NCI-H345 (cell line): ENCODE data around the gene NRG4.
"Not testable (repeated sequence)": the region's sequence is repeated elsewhere in the genome, so short reads cannot be mapped to it uniquely, and the experiment has no call there.

Source experiments
- DNase-seq: peaks from one replicate; lab custom pipeline; 2025; lab: John Stamatoyannopoulos, UW

The NRG4 gene, protein sequence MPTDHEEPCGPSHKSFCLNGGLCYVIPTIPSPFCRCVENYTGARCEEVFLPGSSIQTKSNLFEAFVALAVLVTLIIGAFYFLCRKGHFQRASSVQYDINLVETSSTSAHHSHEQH

DNA sequence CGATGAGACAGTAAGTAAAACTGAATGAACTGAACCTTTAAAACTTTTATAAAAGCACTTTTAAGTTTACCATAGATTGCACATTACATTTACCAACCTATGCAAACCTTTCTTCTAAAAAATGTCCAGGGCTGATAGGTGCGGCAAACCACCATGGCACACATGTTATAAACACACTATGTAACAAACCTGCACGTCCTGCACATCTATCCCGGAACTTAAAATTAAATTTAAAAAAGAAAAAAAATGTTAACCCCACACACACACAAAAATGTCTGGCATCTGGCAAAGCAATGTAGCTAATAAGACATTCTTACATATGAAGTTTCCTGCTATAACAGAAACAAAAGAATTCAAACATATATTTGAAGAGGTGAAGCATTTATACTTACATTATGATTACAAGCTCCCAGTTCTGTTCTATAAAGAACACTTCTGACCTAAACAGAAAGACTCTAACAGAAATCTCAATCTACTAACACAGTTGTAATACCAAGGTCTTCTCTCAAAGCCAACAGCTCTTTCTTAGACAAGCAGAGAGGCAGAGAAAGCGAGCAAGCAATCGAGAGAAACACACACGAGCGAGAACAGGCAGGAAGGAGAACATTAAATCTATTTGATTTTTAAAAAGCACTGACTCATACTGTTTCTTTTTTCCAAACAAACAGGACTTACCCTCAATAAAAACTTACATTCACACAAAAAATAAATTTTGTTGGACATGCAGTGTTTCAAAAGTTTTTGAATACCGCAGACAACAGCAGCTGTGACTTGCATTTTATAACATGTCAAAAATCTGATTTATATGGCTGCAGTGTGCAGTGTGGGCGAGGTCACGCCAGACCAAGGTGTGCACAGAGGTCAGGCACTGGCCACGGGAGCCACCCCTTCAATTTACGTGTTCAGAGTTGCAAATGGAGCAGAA is at the start of gene NRG4:
Gene NRG4 (minus strand): TSS at position 798 of the 925 bp plus-strand sequence. CDS start 1,194 bp downstream, outside the sequence.
- DNase-seq: no peak

GRCh38 chr15:76061700-76062099 is 49.5 kb upstream of the NRG4 start:
- no peak for DNase-seq

GRCh38 chr15:76060118-76060989 is 48.1 kb upstream of the NRG4 start:
- DNase-seq: no peak

DNA sequence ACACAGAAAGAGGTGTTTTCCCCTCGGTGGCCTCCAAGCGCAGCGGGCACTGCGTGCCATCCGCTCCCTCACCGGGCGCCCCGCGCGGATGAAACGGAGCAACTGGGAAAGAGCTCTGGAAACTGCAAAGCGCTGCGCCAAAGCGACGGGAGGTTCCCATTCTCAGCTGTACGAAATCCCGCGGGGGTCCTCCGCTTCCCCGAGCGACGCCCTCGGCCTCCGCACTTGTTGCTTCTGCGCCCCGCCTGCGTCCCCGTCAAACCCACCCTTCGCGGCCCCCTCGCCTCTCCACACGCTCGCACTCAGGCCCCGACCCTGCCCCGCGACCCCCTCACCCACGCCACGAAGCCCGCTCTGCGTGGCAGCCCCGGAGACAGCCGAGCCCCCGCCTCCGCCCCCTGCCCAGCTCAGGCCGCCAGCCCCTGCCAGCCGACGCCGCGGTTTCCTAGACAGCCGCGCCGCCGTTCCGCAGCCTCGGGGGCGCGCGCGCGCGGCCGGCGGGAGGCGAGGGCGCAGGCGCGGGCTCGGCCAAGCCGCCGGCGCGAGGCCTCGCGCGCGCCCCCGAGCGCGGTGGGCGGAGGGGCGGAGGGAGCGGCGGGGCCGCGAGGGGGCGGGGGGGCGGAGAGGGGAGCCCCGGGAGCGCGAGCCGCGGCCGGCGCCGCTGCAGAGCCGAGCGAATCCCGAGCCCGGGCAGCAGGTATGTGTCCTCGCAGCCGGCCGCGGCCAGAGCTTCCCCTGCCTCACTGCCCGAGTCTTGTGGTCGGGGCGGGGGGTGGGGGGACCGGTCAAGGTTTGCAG is 47.3 kb upstream of the NRG4 start, which contains the start of gene TMEM266:
Gene TMEM266 (plus strand): TSS at position 666 of the 798 bp plus-strand sequence. CDS start 74,279 bp downstream, outside the sequence.
- DNase-seq: peak; percentile 68

DNA sequence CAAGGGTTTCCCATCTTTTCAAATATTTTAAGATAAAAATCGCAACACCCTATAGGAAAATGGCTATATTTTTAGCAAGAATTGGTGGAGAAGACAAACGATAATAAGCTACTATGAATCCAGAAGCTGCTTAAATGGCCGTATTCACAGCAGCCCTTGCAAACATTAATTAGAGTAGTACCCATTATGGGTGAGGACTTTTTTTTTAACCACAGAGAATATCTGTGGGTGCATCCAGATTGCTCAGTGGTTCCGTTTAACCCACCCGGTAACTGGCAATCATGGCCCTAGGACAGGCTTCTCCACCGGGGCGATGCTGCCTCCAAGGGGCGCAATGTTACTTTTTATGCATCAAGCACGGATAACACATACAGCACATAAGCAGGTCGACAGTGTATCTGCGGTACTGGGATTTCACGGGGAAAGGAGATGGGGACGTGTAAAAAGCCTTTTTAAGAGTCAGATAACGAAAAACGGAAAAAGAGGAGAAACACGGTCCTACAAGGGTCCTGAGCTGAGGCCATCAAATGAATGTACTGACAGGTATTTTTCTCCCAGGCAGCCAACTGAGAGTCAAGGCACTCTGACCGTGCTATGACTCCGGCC is 46.6 kb upstream of the NRG4 start:
- peak; percentile 30 for DNase-seq

- DNase-seq: peak; percentile 3
Observed at GRCh38 chr15:76057332-76058000, 45.2 kb upstream of the NRG4 start.

DNA sequence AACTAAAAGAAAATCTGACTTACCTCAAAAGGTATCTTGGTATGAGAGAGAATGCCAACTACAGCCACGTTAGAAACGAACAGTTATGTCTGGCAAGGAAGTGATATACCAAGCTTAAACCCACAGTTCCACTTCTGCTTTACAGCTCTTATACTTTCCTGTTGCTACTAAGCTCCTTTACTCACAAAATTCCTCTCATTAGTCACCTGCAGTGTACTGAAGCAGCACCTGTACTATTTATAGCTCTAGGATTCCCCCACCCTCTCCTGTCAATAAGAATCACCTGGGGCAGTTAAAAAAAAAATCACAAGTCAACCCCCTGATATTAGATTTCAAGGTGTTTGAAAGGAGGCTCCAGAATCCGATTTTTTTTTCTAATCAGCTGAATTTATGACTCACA is 44.7 kb upstream of the NRG4 start:
- no peak for DNase-seq

DNA sequence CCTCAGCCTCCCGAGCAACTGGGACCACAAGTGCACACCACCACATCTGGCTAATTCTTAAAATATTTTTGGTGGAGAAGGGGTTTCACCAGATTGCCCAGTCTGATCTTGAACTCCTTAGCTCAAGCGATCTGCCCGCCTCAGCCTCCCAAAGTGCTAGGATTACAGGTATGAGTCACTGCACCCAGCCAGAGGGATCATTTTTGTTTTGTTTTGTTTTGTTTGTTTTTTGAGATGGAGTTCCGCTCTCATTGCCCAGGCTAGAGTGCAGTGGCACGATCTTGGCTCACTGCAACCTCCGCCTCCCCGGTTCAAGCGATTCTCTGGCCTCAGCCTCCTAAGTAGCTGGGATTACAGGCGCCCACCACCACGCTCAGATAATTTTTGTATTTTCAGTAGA is 42.0 kb upstream of the NRG4 start:
- DNase-seq: not testable (repeated sequence)

- no peak for DNase-seq
Observed at GRCh38 chr15:76038512-76038911, 26.3 kb upstream of the NRG4 start.

DNA sequence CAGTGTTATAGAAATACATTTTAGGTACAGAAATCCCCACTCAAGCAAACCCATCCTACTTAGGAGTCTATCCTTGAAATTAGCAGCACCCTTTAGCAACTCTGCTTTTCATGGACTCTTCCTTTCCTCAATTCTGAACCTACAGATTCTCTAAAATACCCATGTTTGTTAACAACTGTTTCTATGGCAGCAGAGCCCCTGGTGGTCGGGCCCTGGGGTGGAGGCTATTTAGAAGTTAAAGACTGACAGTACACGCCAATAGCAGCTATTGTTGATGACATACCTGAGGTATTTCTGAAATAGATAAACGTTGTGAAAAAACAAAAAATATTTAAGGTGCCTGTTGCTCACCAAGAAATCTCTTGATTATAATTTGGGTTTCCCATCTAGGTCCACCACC is 23.4 kb upstream of the NRG4 start:
- DNase-seq: no peak

DNA sequence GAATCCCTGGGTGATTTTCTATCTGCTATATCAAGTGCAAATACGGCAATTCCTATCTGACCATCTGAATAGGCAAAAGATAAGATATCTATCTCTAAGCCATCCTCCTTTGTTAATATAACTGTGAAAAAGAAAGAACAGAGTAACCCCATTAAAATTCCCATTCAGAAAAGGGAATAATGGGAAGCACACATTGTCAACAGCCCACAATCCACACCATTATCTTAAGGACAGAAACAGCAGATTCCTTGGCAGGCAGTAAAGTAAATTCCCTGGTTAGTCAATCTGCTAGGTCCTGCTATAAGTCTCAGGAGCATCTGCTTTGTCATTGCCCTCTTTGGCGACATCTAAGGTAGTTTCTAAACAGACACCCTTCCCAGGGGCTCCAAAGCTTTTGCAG is 21.9 kb upstream of the NRG4 start:
- no peak for DNase-seq

DNA sequence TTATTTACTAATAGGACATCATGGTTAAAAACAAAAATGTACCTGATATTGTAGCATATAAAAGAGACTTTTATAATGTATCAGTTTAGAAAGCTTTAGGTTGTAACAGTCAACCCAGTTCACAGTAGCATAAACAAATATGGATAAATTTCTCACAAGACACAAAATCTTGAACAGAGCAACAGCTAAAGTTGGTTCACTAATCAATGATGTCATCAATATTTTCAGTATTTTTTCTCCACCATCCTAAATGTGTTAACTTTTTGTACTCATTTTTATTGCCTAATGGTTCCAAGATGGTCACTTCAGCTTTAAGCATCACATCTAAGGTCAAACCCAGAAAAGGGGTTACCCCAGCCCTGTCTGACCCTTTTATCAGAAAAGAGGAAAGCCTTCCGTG is 21.2 kb upstream of the NRG4 start:
- no peak for DNase-seq

- DNase-seq: no peak
Observed at GRCh38 chr15:76032046-76032445, 19.8 kb upstream of the NRG4 start.

DNA sequence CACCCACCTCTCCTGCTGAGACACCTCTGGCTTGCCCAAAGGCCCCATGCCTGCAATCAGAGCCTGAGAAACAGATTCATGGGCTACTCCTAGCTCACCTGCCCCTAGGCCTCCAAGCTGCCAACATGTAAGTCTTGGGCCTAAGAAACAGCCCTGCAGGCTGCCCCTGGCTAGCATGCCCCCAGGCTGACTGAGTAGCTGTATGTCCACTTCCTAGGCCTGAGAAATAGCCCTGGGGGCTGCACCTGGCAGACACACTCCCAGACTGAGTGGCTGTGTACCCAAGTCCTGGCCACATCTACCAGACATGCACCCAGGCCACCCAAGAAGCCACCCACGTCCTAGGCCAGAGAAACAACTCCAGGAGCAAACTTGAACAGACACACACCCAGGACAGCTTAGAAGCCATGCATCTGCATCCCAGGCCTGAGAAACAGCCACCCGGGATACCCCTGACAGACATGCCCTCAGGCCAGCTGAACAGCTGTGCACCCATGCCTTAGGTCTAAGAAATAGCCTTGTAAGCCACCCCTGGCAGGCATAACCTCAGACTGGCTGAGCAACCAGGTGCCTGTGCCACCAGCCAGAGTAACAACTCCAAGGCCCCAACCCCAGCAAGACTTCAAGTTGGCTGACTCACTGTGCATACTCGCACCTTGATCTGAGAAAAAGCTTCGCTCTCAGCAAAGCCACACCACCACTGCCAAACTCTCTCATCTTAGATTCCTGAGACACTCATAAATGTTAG is 12.0 kb upstream of the NRG4 start:
- DNase-seq: no peak

GRCh38 chr15:76013470-76013869 is 1.2 kb upstream of the NRG4 start:
- DNase-seq: not testable (repeated sequence)

DNA sequence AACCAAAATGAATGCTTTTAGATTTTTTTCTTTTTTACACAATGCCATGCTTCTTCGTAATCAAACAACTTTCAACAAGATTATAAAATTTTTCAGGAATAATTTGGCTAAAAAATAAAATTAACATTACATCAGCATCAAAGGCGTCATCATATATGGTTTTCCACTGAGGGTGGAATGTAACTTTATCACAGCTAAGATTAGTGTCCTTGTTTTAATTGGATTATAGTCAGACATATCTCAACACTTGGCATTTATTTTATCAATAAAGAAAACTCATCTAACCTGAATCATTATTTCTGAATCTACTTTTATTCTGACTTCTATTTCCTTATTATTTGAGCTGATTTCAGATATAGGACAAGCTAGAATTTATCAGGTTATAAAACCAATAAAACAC is 1.6 kb downstream of the NRG4 start:
- no peak for DNase-seq

- DNase-seq: no peak
Observed at GRCh38 chr15:76006136-76006778, 6.0 kb downstream of the NRG4 start.

DNA sequence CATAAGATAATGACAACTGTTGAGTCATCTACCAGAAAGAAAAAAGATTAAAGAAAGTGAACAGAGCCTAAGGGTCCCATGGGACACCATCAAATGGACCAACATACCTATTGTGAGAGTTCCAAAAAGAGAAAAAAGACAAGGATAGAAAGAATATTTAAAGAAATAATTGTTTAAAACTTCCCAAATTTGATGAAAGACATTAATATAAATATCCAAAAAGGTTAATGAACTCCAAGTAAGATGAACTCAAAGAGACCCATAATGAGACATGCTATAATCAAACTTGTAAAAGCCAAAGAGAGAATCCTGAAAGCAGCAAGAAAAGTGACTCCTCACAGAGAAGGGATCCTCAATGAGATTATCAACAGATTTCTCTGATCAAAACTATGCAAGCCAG is 8.9 kb downstream of the NRG4 start:
- DNase-seq: no peak

- no peak for DNase-seq
Observed at GRCh38 chr15:75995611-75996010, 16.6 kb downstream of the NRG4 start.
